Progenitor cell of endocrine pancreas (in vitro differentiated cells): Measurements from ENCODE around the gene GON7. TPM values are rescaled to one million over a fixed set of nuclear protein-coding genes. Genes with fewer than 3 reads are reported as not detected.
A peak's percentile ranks its signal among the peaks of the same experiment; 100 is the strongest.
"Not testable (repeated sequence)": the region's sequence is repeated elsewhere in the genome, so short reads cannot be mapped to it uniquely, and the experiment has no call there.

Experiments used
- DNase-seq: peaks from one replicate; pipeline ENCODE4 v3.0.0; 2021; ENCODE audit warnings: low spot score; ENCODE audit not compliant: unreplicated experiment
- H3K27ac Mint-ChIP-seq: 2 replicates; pipeline ENCODE4 v1.8.0; 2021; ENCODE audit warnings: mild to moderate bottlenecking, moderate library complexity, mixed read lengths
- H3K27me3 Mint-ChIP-seq: 2 replicates; pipeline ENCODE4 v1.8.0; 2021; ENCODE audit warnings: mixed read lengths
- H3K36me3 Mint-ChIP-seq: 2 replicates; pipeline ENCODE4 v1.8.0; 2022; ENCODE audit warnings: mixed read lengths; ENCODE audit not compliant: insufficient read depth
- H3K4me1 Mint-ChIP-seq: 2 replicates; pipeline ENCODE4 v1.8.0; 2021; ENCODE audit warnings: low read depth, mixed read lengths
- H3K4me3 Mint-ChIP-seq: 2 replicates; pipeline ENCODE4 v1.8.0; 2021; ENCODE audit warnings: low read depth, mild to moderate bottlenecking, moderate library complexity, mixed read lengths
- H3K9me3 Mint-ChIP-seq: 2 replicates; pipeline ENCODE4 v1.8.0; 2021; ENCODE audit warnings: low read depth, mixed read lengths
- total RNA-seq: library from RNA; stranded (reverse); gene quantifications from 2 replicates; pipeline ENCODE4 v1.2.1, GENCODE V29; 2021
- TF ChIP-seq, protein P1 (sequence below): fragments of 200-600 bp; sonication (generic); IDR thresholded peaks from one replicate; pipeline ENCODE4 v1.5.0; 2021; ENCODE audit warnings: antibody characterized with exemption, mild to moderate bottlenecking; ENCODE audit not compliant: unreplicated experiment

GON7 gene
- total RNA-seq, 1 donor from 2014 or later, result 10.6 TPM

DNA sequence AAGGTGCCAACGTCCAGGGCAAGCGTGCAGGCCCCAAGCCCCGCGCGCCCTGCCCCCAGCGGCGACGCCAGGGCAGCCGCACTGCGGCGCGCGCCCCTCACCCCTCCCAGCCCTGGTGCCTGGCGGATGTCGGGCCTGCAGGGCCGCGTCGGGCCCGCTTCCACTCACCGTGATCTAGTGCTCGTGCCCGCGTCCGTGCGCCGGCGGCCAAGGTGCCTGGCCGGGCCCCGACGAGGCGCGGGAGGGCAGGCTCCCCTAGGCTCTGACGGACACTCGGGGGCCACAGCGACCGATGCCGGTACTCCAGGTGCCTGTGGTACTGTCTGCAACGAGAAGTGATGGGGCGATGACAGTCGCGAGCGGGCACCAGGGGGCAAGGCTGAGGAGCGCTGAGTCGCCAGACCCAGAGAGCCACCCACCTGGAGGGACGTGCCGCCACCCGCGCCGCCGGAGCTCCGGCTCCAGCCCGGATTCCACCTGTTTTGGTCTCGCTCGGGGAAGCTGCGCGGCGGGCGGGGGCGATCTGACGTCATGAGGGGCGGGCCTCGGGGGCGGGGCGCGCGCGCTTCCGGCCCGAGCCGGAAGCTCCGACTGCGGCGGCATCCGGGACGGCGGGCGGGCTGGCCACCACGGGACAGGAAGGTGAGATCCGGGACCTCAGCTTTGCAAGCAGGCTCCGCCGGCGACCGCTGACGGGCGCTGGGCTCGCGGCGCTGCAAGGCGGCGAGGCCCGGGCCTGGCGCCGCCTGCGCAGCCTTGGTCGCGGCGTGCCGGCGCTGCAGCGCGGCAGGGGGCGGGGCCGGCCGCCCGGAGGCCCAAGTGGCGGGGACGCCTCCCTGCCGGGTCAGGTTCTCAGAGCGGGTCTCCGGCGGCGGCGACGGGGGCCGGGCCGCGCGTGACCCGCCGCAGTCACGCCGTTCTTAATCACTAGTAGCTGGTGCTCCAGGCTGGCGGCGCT is 22.2 kb downstream of the GON7 start, which contains the start of the genes LYSET and MOAP1:
Gene LYSET, plus strand, starts transcription at position 927 of the 958 bp plus-strand sequence. CDS start 89 bp downstream, outside the sequence.
Gene MOAP1, minus strand, starts transcription at position 507 of the 958 bp plus-strand sequence. CDS start 655 bp downstream, outside the sequence.
- peak within 1 kb of the TSS; percentile 97 for H3K4me3 Mint-ChIP-seq
- H3K27ac Mint-ChIP-seq, result peak within 1 kb of the TSS; percentile 96
- H3K4me1 Mint-ChIP-seq, result peaks cover 16% of the 10 kb centered on the region
- H3K9me3 Mint-ChIP-seq, result no peaks in the 10 kb centered on the region
- TF ChIP-seq, protein P1, sequence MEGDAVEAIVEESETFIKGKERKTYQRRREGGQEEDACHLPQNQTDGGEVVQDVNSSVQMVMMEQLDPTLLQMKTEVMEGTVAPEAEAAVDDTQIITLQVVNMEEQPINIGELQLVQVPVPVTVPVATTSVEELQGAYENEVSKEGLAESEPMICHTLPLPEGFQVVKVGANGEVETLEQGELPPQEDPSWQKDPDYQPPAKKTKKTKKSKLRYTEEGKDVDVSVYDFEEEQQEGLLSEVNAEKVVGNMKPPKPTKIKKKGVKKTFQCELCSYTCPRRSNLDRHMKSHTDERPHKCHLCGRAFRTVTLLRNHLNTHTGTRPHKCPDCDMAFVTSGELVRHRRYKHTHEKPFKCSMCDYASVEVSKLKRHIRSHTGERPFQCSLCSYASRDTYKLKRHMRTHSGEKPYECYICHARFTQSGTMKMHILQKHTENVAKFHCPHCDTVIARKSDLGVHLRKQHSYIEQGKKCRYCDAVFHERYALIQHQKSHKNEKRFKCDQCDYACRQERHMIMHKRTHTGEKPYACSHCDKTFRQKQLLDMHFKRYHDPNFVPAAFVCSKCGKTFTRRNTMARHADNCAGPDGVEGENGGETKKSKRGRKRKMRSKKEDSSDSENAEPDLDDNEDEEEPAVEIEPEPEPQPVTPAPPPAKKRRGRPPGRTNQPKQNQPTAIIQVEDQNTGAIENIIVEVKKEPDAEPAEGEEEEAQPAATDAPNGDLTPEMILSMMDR, result peak; percentile 56
- H3K27me3 Mint-ChIP-seq, result no peaks in the 10 kb centered on the region
- peaks cover 3% of the 10 kb centered on the region for H3K36me3 Mint-ChIP-seq
- DNase-seq, result peak; percentile 79

DNA sequence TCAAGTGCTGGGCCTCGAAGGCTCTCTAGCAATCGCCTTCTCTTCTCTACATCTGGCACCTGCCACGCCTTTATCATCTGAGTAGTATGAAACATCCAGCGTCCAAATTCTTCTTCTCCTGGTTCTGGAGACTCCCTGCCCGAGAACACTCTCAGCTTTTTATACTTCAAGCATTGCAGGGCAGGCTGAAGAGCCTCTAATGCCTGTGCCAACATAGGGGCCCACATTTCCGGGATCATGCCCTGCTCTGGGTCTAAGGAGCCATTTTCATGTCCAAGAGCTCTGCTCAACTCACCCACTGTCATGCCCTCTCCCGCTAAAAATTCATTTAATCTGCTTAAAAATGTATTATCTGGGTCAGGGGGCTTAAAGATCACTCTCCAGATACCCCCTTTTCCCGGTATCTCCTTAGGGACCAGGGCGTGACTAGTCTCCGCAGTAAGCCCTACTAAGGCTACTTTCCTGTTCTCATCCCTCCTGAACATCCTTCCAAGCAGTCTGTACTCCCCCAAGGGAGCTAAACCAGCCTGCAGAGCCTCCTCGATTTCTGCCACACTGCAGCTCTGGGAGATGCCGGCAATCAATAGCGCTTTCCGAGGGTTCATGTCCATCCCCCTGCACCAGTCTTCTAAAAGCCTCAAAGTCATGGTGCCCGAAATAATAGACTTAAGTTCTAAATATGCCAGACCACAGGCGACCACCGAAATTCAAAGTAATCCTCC is 23.1 kb downstream of the GON7 start:
- no peak for DNase-seq
- peak overlapping the region; percentile 87 for H3K4me3 Mint-ChIP-seq

DNA sequence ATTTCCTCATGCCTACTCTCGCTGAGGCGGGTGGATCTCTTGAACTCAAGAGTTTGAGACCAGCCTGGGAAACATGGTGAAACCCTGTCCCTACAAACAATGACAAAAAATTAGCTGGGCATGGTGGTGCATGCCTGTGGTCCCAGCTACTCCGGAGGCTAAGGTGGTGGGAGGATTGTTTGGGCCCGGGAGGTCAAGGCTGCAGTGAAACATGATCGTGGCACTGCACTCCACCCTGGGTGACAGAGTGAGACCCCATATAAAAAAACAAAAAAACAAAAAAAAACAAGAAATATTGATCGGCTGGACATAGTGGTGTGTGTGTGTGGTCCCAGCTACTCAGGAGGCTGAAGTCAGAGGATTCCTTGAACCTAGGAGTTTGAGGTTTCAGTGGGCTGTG is 31.4 kb downstream of the GON7 start:
- no peaks in the 10 kb centered on the region for H3K27me3 Mint-ChIP-seq
- H3K36me3 Mint-ChIP-seq, result no peaks in the 10 kb centered on the region
- H3K4me3 Mint-ChIP-seq, result no peak overlapping the region
- peaks cover 7% of the 10 kb centered on the region for H3K4me1 Mint-ChIP-seq
- H3K27ac Mint-ChIP-seq, result peak overlapping the region; percentile 31
- TF ChIP-seq, protein P1, result no peak
- H3K9me3 Mint-ChIP-seq, result no peaks in the 10 kb centered on the region
- no peak for DNase-seq

More for the DNA sequence above, 23.1 kb downstream of the GON7 start:
- TF ChIP-seq, protein P1, result no peak
- Mint-ChIP-seq H3K4me1 (peaks cover 16% of the 10 kb centered on the region), H3K36me3 (peaks cover 3% of the 10 kb centered on the region), H3K9me3 (no peaks in the 10 kb centered on the region), H3K27me3 (no peaks in the 10 kb centered on the region), H3K27ac (peak overlapping the region; percentile 94)

DNA sequence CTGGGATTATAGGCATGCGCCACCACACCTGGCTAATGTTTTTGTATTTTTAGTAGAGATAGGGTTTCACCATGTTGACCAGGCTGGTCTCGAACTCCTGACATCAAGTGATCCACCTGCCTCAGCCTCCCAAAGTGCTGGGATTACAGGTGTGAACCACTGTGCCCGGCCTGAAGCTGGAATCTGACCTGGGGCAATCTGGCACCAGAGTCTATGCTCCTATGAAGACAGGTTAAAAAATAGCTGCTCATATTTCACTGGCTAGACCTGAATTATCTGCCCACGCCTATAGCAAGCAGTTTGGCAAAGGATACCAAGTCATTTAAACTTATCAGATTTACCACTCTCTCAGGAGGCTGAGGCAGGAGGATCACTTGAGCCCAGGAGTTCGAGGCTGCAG is 32.1 kb downstream of the GON7 start:
- not testable (repeated sequence) for H3K4me1 Mint-ChIP-seq, H3K27ac Mint-ChIP-seq, H3K27me3 Mint-ChIP-seq, H3K4me3 Mint-ChIP-seq, DNase-seq, H3K9me3 Mint-ChIP-seq, H3K36me3 Mint-ChIP-seq

DNA sequence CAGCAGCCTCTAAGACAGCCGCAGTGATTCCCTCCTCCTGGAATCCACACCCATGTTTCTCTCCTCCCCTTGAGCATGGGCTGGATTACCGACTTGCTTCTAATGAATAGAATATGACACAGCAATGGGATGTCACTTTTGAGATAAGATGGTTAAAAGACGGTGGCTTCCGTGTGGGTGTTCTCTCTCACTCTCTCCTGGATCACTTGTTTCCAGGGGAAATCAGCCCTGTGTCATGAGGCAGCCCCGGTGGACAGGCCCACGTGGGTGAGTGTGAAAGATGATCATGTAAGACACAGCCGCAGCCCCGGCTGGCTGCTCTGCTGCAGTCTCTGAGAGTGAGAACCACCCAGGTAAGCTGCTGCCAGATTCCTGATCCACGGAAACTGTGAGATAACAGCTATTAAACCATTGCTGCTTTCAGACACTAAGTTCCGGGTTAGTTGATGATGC is 32.9 kb downstream of the GON7 start:
- TF ChIP-seq, protein P1, result no peak
- peaks cover 3% of the 10 kb centered on the region for H3K9me3 Mint-ChIP-seq
- H3K27me3 Mint-ChIP-seq, result no peaks in the 10 kb centered on the region
- DNase-seq, result no peak
- H3K4me3 Mint-ChIP-seq, result no peak overlapping the region
- H3K27ac Mint-ChIP-seq, result peak overlapping the region; percentile 26
- peaks cover 7% of the 10 kb centered on the region for H3K4me1 Mint-ChIP-seq
- H3K36me3 Mint-ChIP-seq, result no peaks in the 10 kb centered on the region
